Ovary (tissue), 9 donors: ENCODE results near the gene SPIN1. TPM values are rescaled to one million over a fixed set of nuclear protein-coding genes. Genes with fewer than 3 reads are reported as not detected.

Experiments used
- DNase-seq, 5 donors: peaks; one replicate each; pipeline ENCODE4 v3.0.0-alpha.2; 2019 to 2020
- H3K27ac ChIP-seq, 2 donors: fragments of 200-600 bp; one replicate each; pipeline versions ENCODE4 v1.5.1 to v1.8.0; 2019 to 2022
- H3K27me3 ChIP-seq: fragments of 200-600 bp; one replicate; pipeline ENCODE4 v1.8.0; 2022
- H3K36me3 ChIP-seq: fragments of 200-600 bp; sonication (generic); one replicate; pipeline ENCODE4 v1.5.1; 2019
- H3K4me1 ChIP-seq: one replicate; pipeline ENCODE4 v1.8.1; 2013; ENCODE audit warnings: mild to moderate bottlenecking, moderate library complexity; ENCODE audit not compliant: insufficient read depth
- H3K4me3 ChIP-seq: fragments of 200-600 bp; sonication (generic); one replicate; pipeline ENCODE4 v1.5.1; 2017
- H3K9me3 ChIP-seq, 2 donors: fragments of 200-600 bp in 1 of 2; sonication (generic) in 1 of 2; one replicate each; pipeline versions ENCODE4 v1.5.1 to v1.8.1; 2013 to 2019; ENCODE audit warnings: mild to moderate bottlenecking in 1 of 2, moderate library complexity in 1 of 2
- CTCF ChIP-seq, 3 donors: fragments of 450-650 bp in 2 of 3; fragments of 200-600 bp in 1 of 3; IDR thresholded peaks; one replicate each; pipeline versions ENCODE4 v1.5.1 to v1.8.0; 2016 to 2022; ENCODE audit warnings: antibody characterized with exemption in 3 of 3, mild to moderate bottlenecking in 1 of 3
- EP300 ChIP-seq: sonication (generic); formaldehyde crosslinking; IDR thresholded peaks from one replicate; pipeline ENCODE4 v1.6.1; 2017; ENCODE audit warnings: antibody characterized with exemption
- POLR2A ChIP-seq: fragments of 450-650 bp; IDR thresholded peaks from one replicate; pipeline ENCODE4 v1.6.1; 2017; ENCODE audit warnings: antibody characterized with exemption, mild to moderate bottlenecking, moderate library complexity
- WGBS, 3 donors: extraction: QIAGEN DNeasy Blood & Tissue Kit in 1 of 3; methylation state at CpG; one replicate each; pipeline versions ENCODE4 v1.1.5 to v1.1.7; 2013 to 2017; 5-methylcytosine and 5-hydroxymethylcytosine counted together
- intact Hi-C, 4 donors: fragments of 100-400 bp; cut with DNase I; formaldehyde crosslinking; loops; one replicate each; pipeline versions ENCODE4 v1.11.0 to v1.15.1; 2022 to 2023
- polyA plus RNA-seq, 2 donors: library from polyadenylated mRNA; stranded (reverse); fragments of 200-250 nt in 1 of 2; fragments of 350-450 nt in 1 of 2; fragmentation: Illumina TruSeq in 1 of 2; extraction: RNeasy Lipid Tissue Mini Kit (QIAGEN cat#74804) in 1 of 2; gene quantifications; one replicate each; pipeline ENCODE4 v1.2.3, GENCODE V29; 2013 to 2014
- total RNA-seq, 7 donors: library from RNA; depleted of rRNA in 2 of 7; stranded (reverse); fragments of >200 nt in 2 of 7; fragmentation: NEBNext Ultra II Directional in 3 of 7; extraction: Animal tissue kit (Norgen Biotek cat#: 25700) in 3 of 7; gene quantifications; one replicate each; pipeline versions ENCODE4 v1.1.0 to v1.2.4, GENCODE V29; 2016 to 2023
- donor health status: DM: no; HTN: no; CAD: no; lungs with moderate emphysema.
- donor health status: DM: no; HTN: no; CAD: no.
- donor health status: Bipolar disorder and iron deficiency.
- donor health status: DM: yes; HTN: yes; CAD: no.
- donor health status: DM: no; HTN: no; CAD: no.
- donor health status: DM: yes; HTN: yes; CAD: no.

Gene SPIN1
- total and polyA plus RNA-seq, 9 donors: 61.4 to 144 (median 107) TPM

GRCh38 chr9:88464851-88465250 is 76.6 kb downstream of the SPIN1 start:
- Histone ChIP-seq H3K4me3 (no peak overlapping the region), H3K9me3 (no peaks in the 10 kb centered on the region), H3K27me3 (no peaks in the 10 kb centered on the region), H3K4me1 (no peaks in the 10 kb centered on the region), H3K36me3 (no peaks in the 10 kb centered on the region), H3K27ac (no peak overlapping the region)
- intact Hi-C loops: loop anchor here in 1 of 4 donors (10.0 kb wide), 1 partner anchor 50 kb away; no protein-coding TSS in a partner anchor
- DNase-seq: no peak
- TF ChIP-seq EP300: no peak
- TF ChIP-seq POLR2A: no peak
- no peak for TF ChIP-seq CTCF (IDR thresholded peaks at IDR 0.05)
- 85 to 95% (median 93%) methylated on average over 1 of the region's 1 CpG for WGBS, 3 donors

- Histone ChIP-seq H3K4me1 (no peaks in the 10 kb centered on the region), H3K27me3 (no peaks in the 10 kb centered on the region), H3K27ac (no peak overlapping the region), H3K9me3 (no peaks in the 10 kb centered on the region), H3K36me3 (no peaks in the 10 kb centered on the region), H3K4me3 (no peak overlapping the region)
- intact Hi-C loops: loop anchor here in 1 of 4 donors (10.0 kb wide), 1 partner anchor 47 kb away; no protein-coding TSS in a partner anchor
- 95 to 96% (median 96%) methylated on average over 9 of the region's 9 CpGs for WGBS, 3 donors
- DNase-seq: no peak
- TF ChIP-seq POLR2A: no peak
- TF ChIP-seq CTCF (IDR thresholded peaks at IDR 0.05): no peak
- no peak for TF ChIP-seq EP300
Measured at GRCh38 chr9:88468226-88468625, 80.0 kb downstream of the SPIN1 start.

GRCh38 chr9:88476491-88477271 is 88.4 kb downstream of the SPIN1 start:
- no peak for DNase-seq
- no peaks in the 10 kb centered on the region for H3K9me3 ChIP-seq
- TF ChIP-seq EP300: no peak
- TF ChIP-seq CTCF (IDR thresholded peaks at IDR 0.05): no peak
- TF ChIP-seq POLR2A: no peak
- 60 to 72% (median 67%) methylated on average over 11 of the region's 11 CpGs for WGBS, 3 donors
- no peaks in the 10 kb centered on the region for H3K27me3 ChIP-seq
- H3K36me3 ChIP-seq: no peaks in the 10 kb centered on the region
- intact Hi-C loops: no loop called here
- H3K27ac ChIP-seq: no peak overlapping the region
- H3K4me3 ChIP-seq: no peak overlapping the region
- H3K4me1 ChIP-seq: peaks cover 10% of the 10 kb centered on the region

- Histone ChIP-seq H3K4me1 (peaks cover 10% of the 10 kb centered on the region), H3K27me3 (no peaks in the 10 kb centered on the region), H3K27ac (no peak overlapping the region), H3K36me3 (no peaks in the 10 kb centered on the region), H3K4me3 (no peak overlapping the region), H3K9me3 (no peaks in the 10 kb centered on the region)
- TF ChIP-seq POLR2A (no peak), CTCF (IDR thresholded peaks at IDR 0.05) (no peak), EP300 (no peak)
- intact Hi-C loops: no loop called here
- no peak for DNase-seq
- 58 to 70% (median 69%) methylated on average over 3 of the region's 3 CpGs for WGBS, 3 donors
Measured at GRCh38 chr9:88477300-88477751, 89.1 kb downstream of the SPIN1 start.
